Motor neuron (in vitro differentiated cells): ENCODE measurements around the gene BACE2. TPM values are rescaled to one million over a fixed set of nuclear protein-coding genes. Genes with fewer than 3 reads are reported as not detected.

Experiments
- ATAC-seq, 8 experiments: fragments of 200-7000 bp; cut with Tn5 transposase; replicated peaks in 6 of 8; 2 replicates each; pipeline ENCODE4 v1.8.0; 2021; ENCODE audit warnings: mild to moderate bottlenecking in 8 of 8, moderate library complexity in 8 of 8
- H3K27ac ChIP-seq, 2 donors: fragments of 250-450 bp; sonication (Bioruptor Pico); 2 replicates each; pipeline ENCODE4 v1.9.0; 2021; ENCODE audit warnings: antibody characterized with exemption in 2 of 2, mild to moderate bottlenecking in 2 of 2, moderate library complexity in 1 of 2
- H3K4me1 ChIP-seq, 2 donors: fragments of 250-450 bp; sonication (Bioruptor Pico); replicated peaks in 1 of 2; 2 replicates each; pipeline ENCODE4 v1.6.1; 2021; ENCODE audit warnings: antibody characterized with exemption in 2 of 2, mild to moderate bottlenecking in 2 of 2, moderate library complexity in 1 of 2
- H3K4me3 ChIP-seq, 5 donors: fragments of 250-450 bp; sonication (Bioruptor Pico); 2 replicates each; pipeline ENCODE4 v1.9.0; 2021; ENCODE audit warnings: antibody characterized with exemption in 5 of 5, mild to moderate bottlenecking in 5 of 5, moderate library complexity in 4 of 5
- WGBS, 10 experiments: fragments of 450-650 bp; shearing (Covaris generic); methylation state at CpG; one replicate each; pipeline ENCODE4 v1.0.0; 2022; 5-methylcytosine and 5-hydroxymethylcytosine counted together
- in situ Hi-C, 9 experiments: fragments of 400-800 bp; cut with MboI; loops; one replicate each; pipeline ENCODE4 v1.15.0; 2021; ENCODE audit warnings: low sequenced_read_pairs in 9 of 9, low pct_unique_long_range_greater_than_20kb in 2 of 9; ENCODE audit not compliant: unreplicated experiment in 9 of 9
- total RNA-seq, 8 experiments: library from RNA; unstranded; fragments of 300-600 nt; gene quantifications; 2 replicates each; pipeline versions ENCODE4 v1.2.3 to v1.2.4, GENCODE V29; 2022

The BACE2 gene
- total RNA-seq, 8 experiments from 2014 or later: 1.4 to 48.4 (median 4.3) TPM

DNA sequence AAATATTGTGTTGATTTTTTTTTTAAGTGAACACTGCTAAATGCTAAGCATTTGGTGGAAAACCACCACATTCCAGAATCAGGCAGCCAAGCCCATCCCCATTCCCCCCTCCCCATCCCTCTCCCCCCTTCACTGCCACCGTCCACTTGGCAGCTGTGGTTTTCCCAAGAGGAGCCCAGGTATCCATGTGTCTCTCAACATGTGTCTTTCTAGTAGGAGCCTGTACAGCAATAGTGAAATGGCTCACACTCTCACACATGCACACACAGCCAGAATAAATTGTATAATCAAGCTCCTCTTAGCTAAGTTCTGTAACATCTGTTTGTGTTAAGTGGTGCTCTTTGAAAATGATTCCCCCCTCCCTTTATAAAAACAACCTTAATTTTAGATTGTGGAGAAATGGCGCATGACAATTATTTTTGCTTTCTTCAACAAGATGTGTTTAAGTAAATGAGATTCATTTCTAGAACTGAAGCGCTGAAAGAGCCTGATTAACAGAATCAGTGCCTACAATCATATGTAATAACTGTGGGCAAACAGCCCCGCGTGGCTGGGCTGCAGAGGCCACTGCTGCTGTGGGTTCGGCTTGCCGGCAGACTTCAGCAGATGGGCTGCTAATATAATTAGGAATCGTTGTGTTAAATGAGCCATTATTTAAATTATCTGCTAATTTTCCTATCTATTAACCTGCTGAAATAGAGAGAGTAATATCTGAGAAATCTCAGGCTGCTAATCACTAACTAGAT, 43.3 kb downstream of the BACE2 start:
- WGBS, 10 experiments: 40 to 96% (median 82%) methylated on average over 1 to 7 of the region's 8 CpGs; no CpG with 5 or more reads in 2 of the 10 experiments
- ATAC-seq: peak in 6 of 8 experiments; percentile 7 to 53 (median 43)
- H3K4me1 ChIP-seq: peaks cover 13 to 22% of the 10 kb centered on the region in 2 donors
- in situ Hi-C loops: no loop called here
- H3K4me3 ChIP-seq: no peak overlapping the region
- H3K27ac ChIP-seq: no peak overlapping the region

DNA sequence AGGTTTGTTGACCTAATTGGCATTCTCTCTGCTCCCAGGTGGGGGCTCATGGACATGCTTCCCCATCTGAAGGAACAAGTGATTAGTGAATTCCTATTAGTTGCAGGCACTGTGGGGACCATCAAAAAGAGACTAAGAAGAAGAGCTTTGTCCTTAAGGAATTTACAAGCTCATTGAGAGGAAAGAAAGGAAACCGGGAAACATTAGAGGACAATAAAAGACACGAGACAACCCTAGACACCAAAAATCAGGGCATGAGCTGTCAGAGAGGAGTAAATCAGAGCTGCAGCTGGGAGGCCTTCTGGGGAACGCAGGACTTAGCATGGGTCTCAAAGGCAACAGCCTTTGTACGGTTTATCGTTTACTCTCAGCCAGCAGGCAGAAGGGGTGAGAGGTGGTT, 45.1 kb downstream of the BACE2 start:
- no peak overlapping the region for H3K4me3 ChIP-seq
- peak in 3 of 8 experiments; percentile 37 to 54 (median 44) for ATAC-seq
- in situ Hi-C loops: no loop called here
- H3K4me1 ChIP-seq: peaks cover 13 to 22% of the 10 kb centered on the region in 2 donors
- 17 to 80% (median 28%) methylated on average over 1 to 5 of the region's 5 CpGs; no CpG with 5 or more reads in 3 of the 10 experiments for WGBS, 10 experiments
- peak overlapping the region in 1 of 2 donors; percentile 10 for H3K27ac ChIP-seq

DNA sequence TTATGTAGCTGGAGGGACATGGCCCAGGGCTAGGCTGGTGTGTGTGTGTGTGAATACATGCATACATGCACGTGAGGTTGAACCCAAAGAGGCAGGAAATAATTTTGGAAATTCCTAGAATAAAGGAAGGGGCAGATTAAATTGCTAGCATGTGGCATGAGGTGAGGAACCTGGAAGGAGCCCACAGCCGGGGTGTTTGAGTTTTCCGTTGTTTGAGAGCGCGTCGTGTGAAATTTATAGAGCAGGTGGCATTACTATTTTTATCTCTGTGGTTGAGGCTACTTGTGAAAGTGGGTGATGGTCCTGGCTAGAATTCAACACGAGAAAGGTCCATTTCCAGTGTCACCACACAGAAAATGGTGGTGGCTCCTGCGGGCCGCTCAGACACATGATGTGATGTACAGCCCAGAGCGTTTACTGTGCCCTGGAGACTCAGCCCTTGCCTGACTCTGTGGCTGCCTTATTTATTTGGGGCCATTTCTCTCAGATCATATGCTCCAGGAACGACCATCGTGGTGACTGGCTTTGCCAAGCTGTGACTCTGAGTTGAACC, 48.0 kb downstream of the BACE2 start:
- Histone ChIP-seq H3K4me1 (peaks cover 6 to 14% of the 10 kb centered on the region in 2 donors), H3K4me3 (no peak overlapping the region), H3K27ac (no peak overlapping the region)
- in situ Hi-C loops: no loop called here
- 49 to 100% (median 84%) methylated on average over 1 to 12 of the region's 12 CpGs; no CpG with 5 or more reads in 2 of the 10 experiments for WGBS, 10 experiments
- no peak for ATAC-seq

DNA sequence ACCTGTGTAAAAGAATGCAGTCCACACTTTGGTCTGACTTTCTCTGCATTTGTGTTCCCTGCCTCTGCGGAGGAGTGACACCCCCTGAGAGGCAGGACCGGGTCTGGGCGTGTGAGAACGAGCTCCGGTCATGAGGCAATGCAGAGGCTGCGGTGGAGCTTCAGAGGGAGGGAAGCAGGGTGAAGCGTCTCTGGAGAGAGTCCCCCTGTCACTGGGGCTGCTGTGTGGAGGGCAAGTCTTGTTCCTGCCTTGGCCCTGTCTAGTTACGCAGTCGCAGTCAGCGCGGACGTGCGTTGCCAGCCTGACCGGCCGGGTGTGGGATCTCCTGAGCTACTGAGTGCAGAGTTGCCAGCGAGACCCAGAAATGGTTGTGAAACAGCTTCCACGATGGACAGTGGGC, 48.5 kb downstream of the BACE2 start:
- Histone ChIP-seq H3K27ac (no peak overlapping the region), H3K4me3 (no peak overlapping the region), H3K4me1 (peaks cover under 1 to 13% of the 10 kb centered on the region in 2 donors)
- in situ Hi-C loops: no loop called here
- WGBS, 10 experiments: 76 to 98% (median 93%) methylated on average over 3 to 15 of the region's 17 CpGs; no CpG with 5 or more reads in 2 of the 10 experiments
- no peak for ATAC-seq

DNA sequence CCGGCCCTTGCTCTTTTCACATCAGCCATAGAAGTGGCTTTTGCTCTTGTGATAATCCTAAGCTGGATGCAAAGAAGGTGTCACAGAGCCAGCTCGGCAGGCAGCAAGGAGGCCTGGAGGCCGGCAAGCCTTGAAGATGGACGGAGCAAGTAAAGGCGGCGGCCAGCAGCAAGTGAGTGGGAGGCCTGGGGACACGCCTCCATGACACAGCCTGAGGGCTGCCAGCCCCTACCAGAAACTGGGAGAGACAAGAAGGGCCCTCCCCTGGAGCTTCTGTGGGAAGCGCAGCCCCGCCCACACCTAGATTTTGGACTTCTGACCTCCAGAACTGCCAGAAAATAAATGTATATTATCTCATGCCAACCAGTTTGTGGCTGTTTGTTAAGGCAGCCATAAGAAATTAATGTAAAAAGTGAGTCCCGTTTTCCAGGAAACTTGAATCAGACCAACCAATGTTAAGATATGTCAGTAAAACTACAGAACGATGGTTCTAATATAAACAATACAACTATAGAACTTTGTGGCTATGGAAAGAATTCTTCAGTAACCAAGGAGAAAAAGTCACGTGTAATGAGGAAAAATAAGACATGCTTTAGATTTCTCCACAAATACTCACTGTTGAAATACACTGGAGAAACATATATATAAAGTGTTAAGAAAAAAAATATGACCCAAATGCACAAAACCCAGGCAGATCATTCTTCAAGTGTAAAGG, 49.9 kb downstream of the BACE2 start:
- WGBS, 10 experiments: 19 to 100% (median 86%) methylated on average over 1 to 9 of the region's 12 CpGs
- peak in 7 of 8 experiments; percentile 15 to 90 (median 40) for ATAC-seq
- in situ Hi-C loops: no loop called here
- Histone ChIP-seq H3K4me3 (no peak overlapping the region), H3K4me1 (peaks cover 0 to 12% of the 10 kb centered on the region in 2 donors), H3K27ac (no peak overlapping the region)

DNA sequence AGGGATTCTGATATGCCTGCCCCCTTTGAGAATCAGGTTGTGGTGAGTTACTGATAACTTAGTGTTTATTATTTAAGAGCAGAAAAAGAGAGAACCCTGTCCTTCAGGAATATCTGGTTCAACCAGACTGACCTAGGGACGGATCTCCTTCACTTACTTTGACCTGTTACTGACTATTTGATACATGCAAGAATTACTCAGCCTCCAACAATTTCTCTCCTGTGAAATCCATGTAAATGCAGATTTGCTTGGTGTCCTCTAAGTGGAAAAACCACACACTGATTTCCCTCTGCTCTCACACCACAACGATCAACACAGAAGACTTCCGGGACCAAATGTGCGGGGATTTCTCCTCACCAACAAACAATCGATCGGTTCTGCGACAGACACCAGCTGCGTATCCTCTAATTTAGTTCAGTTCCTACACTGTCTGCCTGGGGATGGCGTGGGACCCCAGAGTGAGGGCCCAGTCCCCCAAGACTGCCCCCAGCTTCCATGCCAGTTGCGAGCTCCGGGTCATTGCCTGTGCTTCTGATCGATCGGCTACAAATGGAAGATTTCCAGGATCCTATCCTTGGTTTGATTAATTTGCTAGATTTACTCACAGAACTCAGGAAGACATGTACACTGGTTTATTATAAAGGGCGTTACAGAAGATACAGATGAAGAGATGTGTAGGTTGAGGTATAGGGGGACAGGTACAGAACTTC, 51.7 kb downstream of the BACE2 start:
- 67 to 100% (median 89%) methylated on average over 1 to 11 of the region's 14 CpGs; no CpG with 5 or more reads in 1 of the 10 experiments for WGBS, 10 experiments
- H3K4me1 ChIP-seq: peaks cover 0 to 3% of the 10 kb centered on the region in 2 donors
- no peak overlapping the region for H3K27ac ChIP-seq
- in situ Hi-C loops: no loop called here
- ATAC-seq: no peak
- H3K4me3 ChIP-seq: no peak overlapping the region

DNA sequence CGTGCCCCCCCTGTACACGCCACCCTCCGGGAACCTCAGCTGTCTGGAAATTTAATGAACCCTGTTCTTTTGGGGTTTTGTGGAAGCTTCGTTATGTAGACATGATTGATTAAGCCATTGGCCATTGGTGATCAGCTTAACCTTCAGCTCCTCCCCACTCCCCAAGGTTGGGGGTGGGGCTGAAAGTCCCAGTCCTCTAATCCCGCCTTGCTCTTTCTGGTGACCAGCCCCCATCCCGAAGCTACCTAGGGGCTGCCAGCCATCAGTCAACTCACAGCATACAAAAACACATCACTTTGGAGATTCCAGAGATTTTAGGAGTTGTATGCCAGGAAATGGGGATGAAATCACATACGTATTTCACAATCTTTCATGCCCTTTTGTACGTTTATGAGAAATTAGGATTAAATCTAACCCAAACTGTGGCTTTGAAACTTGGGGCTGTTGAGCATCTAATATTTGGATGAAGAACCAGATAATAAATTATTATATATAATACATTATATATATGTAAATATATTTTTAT, 52.3 kb downstream of the BACE2 start:
- in situ Hi-C loops: no loop called here
- Histone ChIP-seq H3K4me3 (no peak overlapping the region), H3K4me1 (peaks cover 0 to 3% of the 10 kb centered on the region in 2 donors), H3K27ac (no peak overlapping the region)
- 42 to 100% (median 80%) methylated on average over 1 to 8 of the region's 8 CpGs; no CpG with 5 or more reads in 1 of the 10 experiments for WGBS, 10 experiments
- ATAC-seq: no peak

DNA sequence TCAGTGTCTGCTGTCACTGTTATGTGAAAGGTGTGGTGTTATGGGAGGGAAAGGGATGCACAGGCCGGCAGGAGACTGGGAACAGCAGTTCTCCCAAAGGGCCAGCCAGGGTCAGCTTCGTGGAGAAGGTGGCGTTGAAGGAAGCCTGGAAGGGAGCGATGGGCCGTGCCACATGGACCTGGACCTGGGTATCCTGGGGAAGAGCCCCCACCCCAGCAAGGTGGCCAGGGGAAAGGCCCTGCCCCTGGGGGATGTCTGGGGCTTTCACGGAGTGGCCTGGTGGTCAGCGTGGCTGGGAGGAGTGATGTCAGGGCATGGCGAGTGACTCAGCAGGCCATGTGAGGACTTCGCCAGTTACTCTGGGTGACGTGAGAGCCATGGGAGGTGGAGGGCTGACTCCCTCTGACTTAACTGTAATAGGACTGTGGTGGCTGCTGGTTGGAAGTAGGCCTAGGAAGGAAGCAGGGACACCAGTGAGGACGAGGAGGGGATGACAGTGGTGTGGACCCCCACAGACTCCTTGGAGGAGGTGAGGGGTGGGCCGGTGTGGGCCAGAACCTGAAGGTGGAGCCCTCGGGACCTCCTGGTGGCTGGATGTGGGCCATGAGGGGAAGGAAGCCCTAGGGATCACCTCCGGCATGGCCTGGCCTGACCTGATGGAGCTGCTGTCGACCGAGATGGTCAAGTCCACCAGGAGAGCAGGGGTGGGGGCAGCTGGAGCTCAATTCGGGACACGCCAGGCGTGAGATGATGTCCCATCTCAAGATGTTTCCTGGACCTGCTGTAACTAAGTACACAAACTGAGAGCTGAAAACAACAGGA, 54.5 kb downstream of the BACE2 start:
- WGBS, 10 experiments: 66 to 100% (median 100%) methylated on average over 1 to 7 of the region's 19 CpGs; no CpG with 5 or more reads in 2 of the 10 experiments
- peak in 1 of 8 experiments; percentile 35 for ATAC-seq
- in situ Hi-C loops: no loop called here
- H3K27ac ChIP-seq: no peak overlapping the region
- H3K4me3 ChIP-seq: no peak overlapping the region
- H3K4me1 ChIP-seq: peaks cover 0 to 2% of the 10 kb centered on the region in 2 donors

DNA sequence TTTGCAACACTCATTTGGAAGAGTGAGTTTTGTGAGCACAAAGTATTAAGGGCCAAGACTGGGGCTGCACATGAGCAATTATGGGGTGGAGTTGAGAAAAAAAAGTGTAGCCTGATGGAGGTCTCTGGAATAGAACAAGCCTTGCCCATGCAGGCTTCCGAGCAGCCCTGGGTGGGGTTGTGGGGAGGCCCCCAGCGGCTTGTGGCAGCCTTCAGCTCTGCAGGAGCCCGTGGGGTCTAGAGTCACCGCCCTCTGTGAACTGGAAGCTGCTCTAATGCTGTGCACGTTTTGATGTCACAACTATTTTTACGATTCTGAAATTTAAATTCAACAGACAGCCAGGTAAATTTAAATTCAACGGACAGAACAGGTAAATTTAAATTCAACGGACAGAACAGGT, 58.9 kb downstream of the BACE2 start:
- 60 to 100% (median 87%) methylated on average over 1 to 8 of the region's 8 CpGs; no CpG with 5 or more reads in 1 of the 10 experiments for WGBS, 10 experiments
- Histone ChIP-seq H3K27ac (no peak overlapping the region), H3K4me1 (peaks cover 0 to 4% of the 10 kb centered on the region in 2 donors), H3K4me3 (no peak overlapping the region)
- in situ Hi-C loops: no loop called here
- ATAC-seq: no peak

DNA sequence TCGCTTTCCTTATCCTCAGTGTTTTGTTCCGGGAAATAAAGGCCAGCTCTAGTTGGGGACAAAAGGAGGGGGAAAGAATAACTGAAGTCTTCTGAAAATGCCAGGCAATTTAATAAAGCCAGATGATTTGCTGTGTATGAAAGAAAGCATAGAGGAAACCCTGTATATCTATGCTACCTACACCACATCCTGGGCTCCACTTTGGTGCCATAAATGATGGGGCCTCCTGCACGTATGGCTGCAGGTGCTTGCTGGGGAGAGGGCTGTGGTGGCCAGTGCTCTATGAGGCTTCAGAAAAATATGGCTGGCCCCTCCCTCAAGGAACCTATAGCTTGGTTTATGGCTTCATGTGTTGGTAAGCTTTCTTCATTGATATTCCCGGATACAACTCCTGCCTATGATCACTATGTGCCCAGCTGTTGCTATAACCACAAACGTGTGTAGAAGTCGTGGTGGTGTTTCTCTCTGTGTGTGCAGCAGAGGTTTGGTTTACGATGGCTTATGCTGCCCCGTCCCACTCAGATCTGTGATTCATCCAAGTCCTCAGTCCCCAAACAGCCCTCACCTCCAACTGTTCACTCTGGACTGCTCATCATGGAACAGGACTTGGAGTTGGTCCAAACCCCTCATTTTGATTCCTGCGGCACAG, 59.5 kb downstream of the BACE2 start:
- Histone ChIP-seq H3K27ac (no peak overlapping the region), H3K4me3 (no peak overlapping the region), H3K4me1 (peaks cover 0 to 7% of the 10 kb centered on the region in 2 donors)
- in situ Hi-C loops: no loop called here
- 76 to 100% (median 96%) methylated on average over 1 to 4 of the region's 9 CpGs; no CpG with 5 or more reads in 1 of the 10 experiments for WGBS, 10 experiments
- ATAC-seq: no peak

DNA sequence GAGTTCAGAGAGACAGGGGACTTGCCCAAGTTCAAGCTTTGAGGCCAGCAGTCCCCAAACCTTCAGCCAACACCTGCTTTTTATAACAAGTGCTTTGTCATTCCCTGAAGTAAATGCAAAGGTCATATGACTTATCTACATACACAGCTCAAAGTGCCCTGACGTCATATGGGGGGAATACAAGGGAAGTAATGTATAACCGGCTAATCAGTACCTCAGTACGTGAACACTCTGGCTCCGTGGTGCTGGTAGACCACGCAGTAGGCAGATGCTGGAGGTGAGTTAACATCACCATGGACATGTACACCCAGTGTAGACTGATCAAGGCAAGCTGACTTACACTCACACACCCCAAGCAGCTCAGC, 60.0 kb downstream of the BACE2 start:
- peaks cover 0 to 7% of the 10 kb centered on the region in 2 donors for H3K4me1 ChIP-seq
- WGBS, 10 experiments: 88 to 100% (median 94%) methylated on average over 1 to 5 of the region's 5 CpGs; no CpG with 5 or more reads in 4 of the 10 experiments
- no peak for ATAC-seq
- in situ Hi-C loops: no loop called here
- no peak overlapping the region for H3K27ac ChIP-seq
- no peak overlapping the region for H3K4me3 ChIP-seq
